IMR-90 (cell line): ENCODE results near the gene KLHL3. TPM values are rescaled to one million over a fixed set of nuclear protein-coding genes. Genes with fewer than 3 reads are reported as not detected.

ENCODE experiments used
- ATAC-seq: fragments of 200-7000 bp; cut with Tn5 transposase; 2 replicates; pipeline ENCODE4 v1.9.1; 2020; ENCODE audit warnings: low read depth, mild to moderate bottlenecking, moderate library complexity
- BruUV-seq: library from RNA; stranded (reverse); fragments of 400-500 nt; replicated peaks from 2 replicates; lab custom pipeline; 2021; lab: Mats Ljungman, UMichigan
- CTCF ChIA-PET: fragments of 300-600 bp; formaldehyde crosslinking; extraction: SDS; loops from one replicate; lab custom pipeline; 2021; ENCODE audit warnings: antibody characterized with exemption; lab: Yijun Ruan, JAX
- POLR2A ChIA-PET: fragments of 300-600 bp; sonication (Branson Sonifier 250); formaldehyde crosslinking; loops from one replicate; lab custom pipeline; 2022; ENCODE audit warnings: antibody characterized with exemption; ENCODE audit not compliant: unreplicated experiment; lab: Charles Lee
- DNase-seq: peaks from one replicate; pipeline ENCODE4 v3.0.0; 2013
- H2AFZ ChIP-seq: replicated peaks from 2 replicates; pipeline ENCODE3; 2013; ENCODE audit warnings: low read length, mild to moderate bottlenecking; ENCODE audit not compliant: poor library complexity
- H2AK5ac ChIP-seq: 2 replicates; pipeline ENCODE4 v1.6.1; 2013; ENCODE audit warnings: low read depth, low read length, inconsistent platforms
- H2AK9ac ChIP-seq: replicated peaks from 2 replicates; pipeline ENCODE3; 2013; ENCODE audit warnings: mild to moderate bottlenecking, low read depth, low read length, moderate library complexity; ENCODE audit not compliant: poor library complexity
- H2BK120ac ChIP-seq: 2 replicates; pipeline ENCODE4 v1.6.1; 2013; ENCODE audit warnings: low read depth, low read length, inconsistent platforms
- H2BK15ac ChIP-seq: 3 replicates; pipeline ENCODE4 v1.6.1; 2013; ENCODE audit warnings: low read depth, low read length, inconsistent platforms
- H2BK20ac ChIP-seq: 2 replicates; pipeline ENCODE4 v1.6.1; 2013; ENCODE audit warnings: low read depth, mild to moderate bottlenecking, inconsistent platforms, low read length, moderate library complexity
- H2BK5ac ChIP-seq: 2 replicates; pipeline ENCODE4 v1.6.1; 2013; ENCODE audit warnings: mild to moderate bottlenecking, low read depth, low read length, inconsistent platforms; ENCODE audit not compliant: poor library complexity, severe bottlenecking
- H3K14ac ChIP-seq: replicated peaks from 2 replicates; pipeline ENCODE4 v1.6.1; 2013; ENCODE audit warnings: low read depth, low read length, inconsistent platforms
- H3K18ac ChIP-seq: 2 replicates; pipeline ENCODE4 v1.6.1; 2013; ENCODE audit warnings: low read depth, low read length, control low read depth
- H3K23ac ChIP-seq: 2 replicates; pipeline ENCODE4 v1.6.1; 2013; ENCODE audit warnings: low read depth, low read length, inconsistent platforms
- H3K27ac ChIP-seq: 2 replicates; pipeline ENCODE4 v1.5.1; 2013; ENCODE audit warnings: mild to moderate bottlenecking, control low read depth, low read length; ENCODE audit not compliant: insufficient read depth
- H3K27me3 ChIP-seq: 2 replicates; pipeline ENCODE4 v1.6.1; 2013; ENCODE audit warnings: low read length; ENCODE audit not compliant: control insufficient read depth, insufficient read depth
- H3K36me3 ChIP-seq: 2 replicates; pipeline ENCODE4 v1.6.1; 2013; ENCODE audit warnings: low read length, mixed read lengths; ENCODE audit not compliant: control insufficient read depth, insufficient read depth
- H3K4ac ChIP-seq: 2 replicates; pipeline ENCODE4 v1.6.1; 2013; ENCODE audit warnings: low read depth, low read length, inconsistent platforms
- H3K4me1 ChIP-seq: 2 replicates; pipeline ENCODE4 v1.6.1; 2013; ENCODE audit warnings: low read length, mixed read lengths; ENCODE audit not compliant: control insufficient read depth, insufficient read depth
- H3K4me2 ChIP-seq: 2 replicates; pipeline ENCODE4 v1.6.1; 2013; ENCODE audit warnings: low read depth, mild to moderate bottlenecking, control low read depth, low read length, moderate library complexity
- H3K4me3 ChIP-seq: 2 replicates; pipeline ENCODE4 v1.5.1; 2013; ENCODE audit warnings: low read depth, mild to moderate bottlenecking, control low read depth, low read length, moderate library complexity; ENCODE audit not compliant: insufficient read depth
- H3K56ac ChIP-seq: 2 replicates; pipeline ENCODE4 v1.6.1; 2013; ENCODE audit warnings: low read length, inconsistent platforms; ENCODE audit not compliant: insufficient read depth; ENCODE audit errors: extremely low read depth
- H3K79me1 ChIP-seq, 2 experiments: 2 replicates each; pipeline ENCODE4 v1.6.1; 2013; ENCODE audit warnings: low read length in 2 of 2, inconsistent platforms in 1 of 2, low read depth in 1 of 2
- H3K9ac ChIP-seq: 2 replicates; pipeline ENCODE4 v1.6.1; 2013; ENCODE audit warnings: low read depth, low read length, control low read depth
- H3K9me1 ChIP-seq: 2 replicates; pipeline ENCODE4 v1.6.1; 2013; ENCODE audit warnings: low read length, inconsistent platforms; ENCODE audit not compliant: insufficient read depth
- H3K9me3 ChIP-seq: 2 replicates; pipeline ENCODE4 v1.6.1; 2013; ENCODE audit warnings: low read length; ENCODE audit not compliant: control insufficient read depth, insufficient read depth
- H4K20me1 ChIP-seq: 2 replicates; pipeline ENCODE4 v1.6.1; 2013; ENCODE audit warnings: low read length, inconsistent platforms; ENCODE audit not compliant: insufficient read depth
- H4K5ac ChIP-seq: 2 replicates; pipeline ENCODE4 v1.6.1; 2013; ENCODE audit warnings: mild to moderate bottlenecking, low read depth, low read length, control low read depth
- H4K8ac ChIP-seq, 2 experiments: 2 replicates each; pipeline ENCODE4 v1.6.1; 2013; ENCODE audit warnings: low read depth in 2 of 2, low read length in 2 of 2, control low read depth in 1 of 2, inconsistent platforms in 1 of 2
- H4K91ac ChIP-seq: 2 replicates; pipeline ENCODE4 v1.6.1; 2013; ENCODE audit warnings: low read depth, low read length, inconsistent platforms; ENCODE audit not compliant: insufficient read depth
- CHD1 ChIP-seq: IDR thresholded peaks from 2 replicates; pipeline ENCODE4 v1.6.1; 2012; ENCODE audit warnings: low read depth, low read length, improper control_type of control experiment
- RAD21 ChIP-seq: IDR thresholded peaks from 2 replicates; pipeline ENCODE4 v1.6.1; 2012; ENCODE audit warnings: low read length, improper control_type of control experiment
- SMC3 ChIP-seq: fragments of 150-350 bp; IDR thresholded peaks from 2 replicates; pipeline ENCODE4 v1.6.1; 2016; ENCODE audit warnings: low read depth, mild to moderate bottlenecking, antibody characterized with exemption, low read length, moderate library complexity
- WGBS, 2 experiments: methylation state at CpG; one replicate each; pipeline versions ENCODE4 v1.1.5 to v1.1.7; 2013; ENCODE audit warnings: missing lambda C conversion rate in 2 of 2; ENCODE audit not compliant: insufficient read length in 1 of 2; ENCODE audit errors: extremely low coverage in 2 of 2; 5-methylcytosine and 5-hydroxymethylcytosine counted together
- dilution Hi-C: fragments of 300-500 bp; cut with HindIII; formaldehyde crosslinking; loops from one replicate; pipeline ENCODE4 v1.14.3; 2018; ENCODE audit warnings: low sequenced_read_pairs; ENCODE audit not compliant: unreplicated experiment
- in situ Hi-C: fragments of 300-500 bp; cut with MboI; formaldehyde crosslinking; loops from 3 replicates; pipeline ENCODE4 v1.14.3; 2019; ENCODE audit warnings: low sequenced_read_pairs, inconsistent platforms, mixed read lengths
- intact Hi-C: fragments of 100-400 bp; cut with micrococcal nuclease; formaldehyde crosslinking; loops from 2 replicates; pipeline ENCODE4 v1.10.0; 2022
- polyA plus RNA-seq, 3 experiments: library from polyadenylated mRNA; depleted of rRNA; stranded (reverse); fragments of >200 nt; gene quantifications; 2 replicates each; pipeline ENCODE4 v1.2.3, GENCODE V29; 2012; ENCODE audit warnings: low replicate concordance in 1 of 3
- total RNA-seq: library from RNA; depleted of rRNA; stranded (reverse); fragments of >200 nt; gene quantifications from 2 replicates; pipeline ENCODE4 v1.2.3, GENCODE V29; 2012

Gene KLHL3
- total and polyA plus RNA-seq, 2 of the 4 experiments (the other 2 are of a cell fraction): 2.3 to 4.1 TPM

DNA sequence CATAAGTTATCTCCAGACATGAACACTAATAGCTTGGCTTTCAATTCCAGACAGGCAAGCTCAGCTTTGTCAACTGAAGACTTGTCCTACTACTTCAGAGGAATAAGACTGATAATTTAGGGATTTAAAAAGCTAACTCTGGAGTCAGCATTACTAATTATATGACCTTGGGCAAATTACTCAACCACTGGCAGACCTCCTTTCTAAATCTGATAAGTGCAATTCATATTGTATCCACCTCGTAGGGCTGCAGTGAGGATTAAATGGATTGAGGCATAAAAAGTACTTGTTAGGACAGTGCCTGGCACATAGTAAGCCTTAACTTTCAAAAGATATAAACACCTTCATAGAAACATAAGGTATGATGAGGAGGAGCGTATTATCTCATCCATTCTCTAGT, 104.4 kb downstream of the KLHL3 start:
- dilution Hi-C loops: no loop called here
- CTCF ChIA-PET: interaction anchor here (0.6 to 1.6 kb wide), 2 partner anchors 111 to 430 kb away, joined by 3 to 7 read pairs; no protein-coding TSS in a partner anchor

More for the DNA sequence above, 104.4 kb downstream of the KLHL3 start:
- Histone ChIP-seq H3K27me3 (no peaks in the 10 kb centered on the region), H3K36me3 (no peaks in the 10 kb centered on the region), H3K4ac (no peak overlapping the region), H3K4me2 (no peak overlapping the region), H2BK15ac (no peak overlapping the region), H2BK5ac (no peak overlapping the region), H3K23ac (no peak overlapping the region), H3K4me3 (no peak overlapping the region), H3K14ac (no peak overlapping the region), H3K9me1 (no peaks in the 10 kb centered on the region), H4K20me1 (no peaks in the 10 kb centered on the region), H3K4me1 (no peaks in the 10 kb centered on the region; the same call in 1 of the 2 replicates), H2AK5ac (no peak overlapping the region), H3K18ac (no peak overlapping the region), H3K56ac (no peak overlapping the region), H2AK9ac (no peak overlapping the region), H3K27ac (no peak overlapping the region), H4K91ac (no peak overlapping the region), H3K79me1 (no peaks in the 10 kb centered on the region), H4K8ac (no peak overlapping the region), H2AFZ (no peak overlapping the region), H2BK20ac (no peak overlapping the region), H3K9ac (no peak overlapping the region), H3K9me3 (no peaks in the 10 kb centered on the region), H4K5ac (no peak overlapping the region), H2BK120ac (no peak overlapping the region)
- no CpG with 5 or more reads among the region's 2 CpGs for WGBS, 2 experiments
- DNase-seq (no peak), ATAC-seq (no peak)
- POLR2A ChIA-PET: no interaction called here
- TF ChIP-seq CHD1 (no peak), SMC3 (no peak), RAD21 (no peak)
- in situ Hi-C loops: loop anchor here (25.0 kb wide), 2 partner anchors 431 to 506 kb away; partner anchors contain the start of gene NME5
- no TSS peak for BruUV-seq
- intact Hi-C loops: no loop called here
